Parathyroid adenoma (tissue), 2 donors: ENCODE results near the gene IFT80.

ENCODE experiments used
- H2AFZ ChIP-seq: fragments of 300-600 bp; sonication (generic); one replicate; pipeline ENCODE4 v1.7.0; 2017; ENCODE audit warnings: antibody characterized with exemption, mild to moderate bottlenecking
- H3K27ac ChIP-seq: fragments of 300-600 bp; sonication (generic); one replicate; pipeline ENCODE4 v1.7.0; 2017
- H3K27me3 ChIP-seq: fragments of 300-600 bp; sonication (generic); one replicate; pipeline ENCODE4 v1.7.0; 2017; ENCODE audit warnings: low read length; ENCODE audit not compliant: control insufficient read depth, insufficient read depth
- H3K36me3 ChIP-seq: fragments of 300-600 bp; sonication (generic); one replicate; pipeline ENCODE4 v1.7.0; 2017; ENCODE audit warnings: low read length; ENCODE audit not compliant: control insufficient read depth, insufficient read depth
- H3K4me1 ChIP-seq: fragments of 300-600 bp; sonication (generic); one replicate; pipeline ENCODE4 v1.7.0; 2017; ENCODE audit warnings: control low read depth
- H3K4me2 ChIP-seq: fragments of 300-600 bp; sonication (generic); one replicate; pipeline ENCODE4 v1.7.0; 2017; ENCODE audit warnings: low read length
- H3K4me3 ChIP-seq: fragments of 300-600 bp; sonication (generic); one replicate; pipeline ENCODE4 v1.7.0; 2017; ENCODE audit warnings: low read depth, low read length
- H3K79me2 ChIP-seq: fragments of 300-600 bp; sonication (generic); one replicate; pipeline ENCODE4 v1.7.0; 2017; ENCODE audit warnings: control low read depth
- H3K9ac ChIP-seq: fragments of 300-600 bp; sonication (generic); one replicate; pipeline ENCODE4 v1.7.0; 2017; ENCODE audit warnings: mild to moderate bottlenecking
- H3K9me3 ChIP-seq: fragments of 300-600 bp; sonication (generic); one replicate; pipeline ENCODE4 v1.7.0; 2017; ENCODE audit warnings: low read length; ENCODE audit not compliant: control insufficient read depth
- CTCF ChIP-seq: fragments of 300-600 bp; sonication (generic); IDR thresholded peaks from one replicate; pipeline ENCODE4 v1.7.0; 2017; ENCODE audit warnings: antibody characterized with exemption, mild to moderate bottlenecking
- donor health status: primary hyperparathyroidism.

IFT80 gene

GRCh38 chr3:160409812-160410610, 11.0 kb upstream of the IFT80 start:
- Histone ChIP-seq H3K27me3 (no peaks in the 10 kb centered on the region), H3K27ac (no peak overlapping the region), H3K4me2 (no peak overlapping the region), H2AFZ (no peak overlapping the region), H3K4me1 (no peaks in the 10 kb centered on the region), H3K9me3 (no peaks in the 10 kb centered on the region), H3K36me3 (no peaks in the 10 kb centered on the region), H3K9ac (no peak overlapping the region), H3K79me2 (no peaks in the 10 kb centered on the region), H3K4me3 (no peak overlapping the region)
- TF ChIP-seq CTCF: no peak

- Histone ChIP-seq H3K4me1 (no peaks in the 10 kb centered on the region), H3K4me3 (no peak overlapping the region), H3K9me3 (no peaks in the 10 kb centered on the region), H3K36me3 (no peaks in the 10 kb centered on the region), H3K79me2 (no peaks in the 10 kb centered on the region), H3K27ac (no peak overlapping the region), H3K4me2 (no peak overlapping the region), H3K27me3 (no peaks in the 10 kb centered on the region), H2AFZ (no peak overlapping the region), H3K9ac (no peak overlapping the region)
- no peak for TF ChIP-seq CTCF
These were observed 4.9 kb upstream of the IFT80 start for GRCh38 chr3:160403796-160404470.

GRCh38 chr3:160403028-160403545, 4.1 kb upstream of the IFT80 start:
- no peaks in the 10 kb centered on the region for H3K27me3 ChIP-seq
- H3K4me3 ChIP-seq: no peak overlapping the region
- H3K9ac ChIP-seq: no peak overlapping the region
- peaks cover 8% of the 10 kb centered on the region for H3K79me2 ChIP-seq
- no peaks in the 10 kb centered on the region for H3K36me3 ChIP-seq
- no peak overlapping the region for H3K4me2 ChIP-seq
- no peaks in the 10 kb centered on the region for H3K4me1 ChIP-seq
- no peak for TF ChIP-seq CTCF
- H2AFZ ChIP-seq: no peak overlapping the region
- no peaks in the 10 kb centered on the region for H3K9me3 ChIP-seq
- H3K27ac ChIP-seq: no peak overlapping the region

GRCh38 chr3:160402221-160403027, 3.4 kb upstream of the IFT80 start:
- Histone ChIP-seq H3K36me3 (no peaks in the 10 kb centered on the region), H3K27ac (no peak overlapping the region), H3K4me3 (no peak overlapping the region), H3K9me3 (no peaks in the 10 kb centered on the region), H2AFZ (no peak overlapping the region), H3K27me3 (no peaks in the 10 kb centered on the region), H3K79me2 (peaks cover 13% of the 10 kb centered on the region), H3K4me2 (peak overlapping the region; percentile 4), H3K9ac (no peak overlapping the region), H3K4me1 (no peaks in the 10 kb centered on the region)
- TF ChIP-seq CTCF: no peak
